A549 (cell line): ENCODE results near the gene ACTR1A. TPM values are rescaled to one million over a fixed set of nuclear protein-coding genes. Genes with fewer than 3 reads are reported as not detected.
A peak's percentile ranks its signal among the peaks of the same experiment; 100 is the strongest.

Source experiments
- ATAC-seq, 2 experiments: fragments of 200-7000 bp in 1 of 2; fragments of >200 bp in 1 of 2; cut with Nextera tagmentation in 1 of 2; cut with Tn5 transposase in 1 of 2; 3 replicates each; pipeline versions ENCODE4 v1.8.0 to v1.9.1; 2018 to 2020; ENCODE audit warnings: mild to moderate bottlenecking in 1 of 2, moderate library complexity in 1 of 2
- CTCF ChIA-PET: fragments of 300-600 bp; sonication (Branson Sonifier 250); formaldehyde crosslinking; extraction: SDS; loops from one replicate; lab custom pipeline; 2021; ENCODE audit warnings: antibody characterized with exemption, inconsistent platforms; lab: Yijun Ruan, JAX
- POLR2A ChIA-PET: fragments of 350-600 bp; formaldehyde crosslinking; extraction: SDS; loops from one replicate; lab custom pipeline; 2021; ENCODE audit warnings: antibody characterized with exemption, inconsistent platforms; lab: Yijun Ruan, JAX
- DNase-seq, 2 experiments: peaks; one replicate each; pipeline versions ENCODE4 v3.0.0 to v3.0.0-alpha.2; 2011 to 2016; ENCODE audit warnings: low read depth in 1 of 2, low spot score in 1 of 2
- FAIRE-seq: peaks from 2 replicates; lab custom pipeline; 2011; peaks lifted over from hg19 to GRCh38; lab: Jason Lieb, UNC
- H3K27ac ChIP-seq, 2 experiments: fragments of >200 bp; sonication (Bioruptor Twin); formaldehyde crosslinking; 3 replicates each; pipeline ENCODE4 v1.5.1; 2016 to 2017
- H3K4me1 ChIP-seq: fragments of >200 bp; sonication (Bioruptor Twin); formaldehyde crosslinking; 3 replicates; pipeline ENCODE4 v1.6.1; 2016
- H3K4me2 ChIP-seq: fragments of >200 bp; sonication (Bioruptor Twin); formaldehyde crosslinking; 3 replicates; pipeline ENCODE4 v1.6.1; 2016
- H3K4me3 ChIP-seq: fragments of >200 bp; sonication (Bioruptor Twin); formaldehyde crosslinking; 3 replicates; pipeline ENCODE4 v1.5.1; 2016
- H3K9me3 ChIP-seq: fragments of >200 bp; sonication (Bioruptor Twin); formaldehyde crosslinking; 3 replicates; pipeline ENCODE4 v1.6.1; 2016
- CBX2 ChIP-seq: fragments of 200-600 bp; sonication (generic); IDR thresholded peaks from 2 replicates; pipeline ENCODE4 v1.6.1; 2016; ENCODE audit warnings: low read depth, mild to moderate bottlenecking, borderline replicate concordance
- EHMT2 ChIP-seq: fragments of 200-600 bp; sonication (generic); IDR thresholded peaks from 2 replicates; pipeline ENCODE4 v1.6.1; 2016; ENCODE audit warnings: antibody characterized with exemption, low read depth, mild to moderate bottlenecking, moderate library complexity
- ESRRA ChIP-seq: fragments of 150-350 bp; IDR thresholded peaks from 2 replicates; pipeline ENCODE4 v1.6.1; 2014; ENCODE audit warnings: mild to moderate bottlenecking, low read length, borderline replicate concordance
- FOSB ChIP-seq: fragments of 250-450 bp; sonication (Bioruptor Pico); IDR thresholded peaks from 2 replicates; pipeline ENCODE4 v1.5.0; 2020; ENCODE audit warnings: mild to moderate bottlenecking, moderate library complexity
- FOXS1 ChIP-seq: fragments of 250-450 bp; sonication (Bioruptor Pico); IDR thresholded peaks from 2 replicates; pipeline ENCODE4 v1.5.0; 2020; ENCODE audit warnings: mild to moderate bottlenecking, moderate library complexity
- HDAC2 ChIP-seq: fragments of 200-600 bp; sonication (generic); IDR thresholded peaks from 2 replicates; pipeline ENCODE4 v1.6.1; 2016
- HOXA7 ChIP-seq: fragments of 250-450 bp; sonication (Bioruptor Pico); IDR thresholded peaks from 2 replicates; pipeline ENCODE4 v1.5.0; 2020; ENCODE audit warnings: mild to moderate bottlenecking, moderate library complexity
- HOXB13 ChIP-seq: fragments of 250-450 bp; sonication (Bioruptor Pico); IDR thresholded peaks from 2 replicates; pipeline ENCODE4 v1.5.0; 2020; ENCODE audit warnings: low read depth, mild to moderate bottlenecking, moderate library complexity
- JUN ChIP-seq, 2 experiments: fragments of >200 bp; sonication (Bioruptor Twin); formaldehyde crosslinking; IDR thresholded peaks; 2 replicates in 1 of 2; 3 replicates in 1 of 2; pipeline ENCODE4 v1.6.1; 2016 to 2017
- KDM1A ChIP-seq: fragments of 200-600 bp; sonication (generic); IDR thresholded peaks from 2 replicates; pipeline ENCODE4 v1.6.1; 2016; ENCODE audit warnings: low read depth, mild to moderate bottlenecking
- MAFK ChIP-seq: fragments of 450-650 bp; IDR thresholded peaks from 2 replicates; pipeline ENCODE4 v1.6.1; 2014; ENCODE audit not compliant: partially characterized antibody
- MAZ ChIP-seq: fragments of 150-350 bp; IDR thresholded peaks from 2 replicates; pipeline ENCODE4 v1.6.1; 2014; ENCODE audit warnings: antibody characterized with exemption, low read depth, low read length, borderline replicate concordance
- NPAS2 ChIP-seq: fragments of 250-450 bp; sonication (Bioruptor Pico); IDR thresholded peaks from 2 replicates; pipeline ENCODE4 v1.8.0; 2022; ENCODE audit warnings: mild to moderate bottlenecking, moderate library complexity, borderline replicate concordance
- NR3C1 ChIP-seq: fragments of >200 bp; sonication (Bioruptor Twin); formaldehyde crosslinking; IDR thresholded peaks from 3 replicates; pipeline ENCODE4 v1.6.1; 2017
- RARB ChIP-seq: fragments of 250-450 bp; sonication (Bioruptor Pico); IDR thresholded peaks from 2 replicates; pipeline ENCODE4 v1.8.0; 2021; ENCODE audit warnings: mild to moderate bottlenecking, moderate library complexity
- RCOR1 ChIP-seq: fragments of 150-350 bp; IDR thresholded peaks from 2 replicates; pipeline ENCODE4 v1.6.1; 2014; ENCODE audit warnings: antibody characterized with exemption, low read length, low read depth
- ZFP36 ChIP-seq: fragments of 450-650 bp; IDR thresholded peaks from 2 replicates; pipeline ENCODE4 v1.6.1; 2014; ENCODE audit warnings: borderline replicate concordance; ENCODE audit not compliant: partially characterized antibody
- ZNF302 ChIP-seq: fragments of 250-450 bp; sonication (Bioruptor Pico); IDR thresholded peaks from 2 replicates; pipeline ENCODE4 v1.9.0; 2021; ENCODE audit warnings: inconsistent platforms, mild to moderate bottlenecking, moderate library complexity
- WGBS: methylation state at CpG from one replicate; pipeline ENCODE4 v1.1.6; 2017; ENCODE audit errors: missing lambda C conversion rate; 5-methylcytosine and 5-hydroxymethylcytosine counted together
- polyA plus RNA-seq, 4 experiments: library from polyadenylated mRNA; depleted of rRNA in 3 of 4; stranded (reverse); fragments of >200 nt; fragmentation: RNase III in 1 of 4; extraction: RNeasy Plus Mini Kit Qiagen cat#74134 plus additional on column Dnase treatment in 1 of 4; gene quantifications; 2 replicates in 3 of 4; 3 replicates in 1 of 4; pipeline ENCODE4 v1.2.3, GENCODE V29; 2011 to 2017
- TF ChIP-seq, protein P1 (sequence below): fragments of 150-350 bp; IDR thresholded peaks from 2 replicates; pipeline ENCODE4 v1.6.1; 2014; ENCODE audit warnings: low read depth, mild to moderate bottlenecking, low read length
- TF ChIP-seq, protein P2 (sequence below): IDR thresholded peaks from 2 replicates; pipeline ENCODE4 v1.6.1; 2012; ENCODE audit warnings: low read depth, borderline replicate concordance
- TF ChIP-seq, protein P3 (sequence below): fragments of >200 bp; sonication (Bioruptor Twin); formaldehyde crosslinking; IDR thresholded peaks from 2 replicates; pipeline ENCODE4 v1.6.1; 2016
- TF ChIP-seq, protein P4 (sequence below): IDR thresholded peaks from 2 replicates; pipeline ENCODE4 v1.6.1; 2012
- TF ChIP-seq, protein P5 (sequence below): IDR thresholded peaks from 2 replicates; pipeline ENCODE4 v1.6.1; 2012
- TF ChIP-seq, protein P6 (sequence below): fragments of 250-450 bp; sonication (Bioruptor Pico); IDR thresholded peaks from 2 replicates; pipeline ENCODE4 v1.5.0; 2021; ENCODE audit warnings: mild to moderate bottlenecking, moderate library complexity, borderline replicate concordance
- TF ChIP-seq, protein P7 (sequence below): fragments of >200 bp; sonication (Bioruptor Twin); formaldehyde crosslinking; IDR thresholded peaks from 3 replicates; pipeline ENCODE4 v1.5.1; 2016

Gene ACTR1A
- polyA plus RNA-seq, 2 of the 4 experiments (the other 2 are of a cell fraction) = 85.8 to 114 TPM

DNA sequence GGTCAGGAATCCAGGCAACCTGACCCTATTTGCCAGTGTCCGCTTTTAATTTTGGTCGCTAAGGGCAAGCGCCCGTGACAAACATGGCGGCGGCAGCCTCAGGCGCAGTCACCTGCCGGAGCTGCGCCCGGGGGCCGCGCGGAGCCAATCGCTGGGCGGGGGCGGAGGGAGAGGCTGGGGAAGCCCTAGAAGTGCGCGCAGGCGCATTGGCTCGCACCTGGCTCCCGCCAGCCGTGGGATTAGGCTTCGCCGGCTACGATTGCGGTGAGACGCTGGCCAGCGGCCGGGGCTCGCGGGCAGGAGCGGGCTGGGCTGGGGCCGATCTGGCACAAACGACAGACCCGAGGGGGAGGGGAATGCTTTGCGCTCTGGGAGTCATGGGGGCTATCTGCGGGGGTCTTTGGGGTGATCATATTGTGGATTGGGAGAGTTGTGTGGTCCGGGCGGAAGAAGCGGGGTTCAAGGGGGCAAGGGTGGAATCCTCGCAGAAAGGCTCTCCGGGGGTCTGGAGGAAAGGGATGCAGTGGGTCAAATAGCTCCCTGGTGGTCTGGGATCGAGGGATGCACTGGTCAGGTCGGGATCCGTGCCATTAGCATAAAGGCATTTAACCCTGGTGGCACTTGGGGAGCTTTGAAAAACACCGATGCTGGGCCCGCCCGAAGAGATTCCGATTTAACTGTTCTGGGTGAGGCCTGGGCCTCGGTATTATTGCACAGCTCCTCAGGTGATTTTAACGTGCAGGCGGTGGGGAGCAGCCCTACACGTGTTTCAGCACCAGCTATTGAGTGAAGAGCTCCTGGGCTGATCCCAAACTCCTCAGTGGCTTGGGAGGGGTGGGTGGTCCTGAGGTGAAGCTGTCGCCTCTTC lies 41.1 kb downstream of the ACTR1A start (continued):
- TF ChIP-seq, protein P1, sequence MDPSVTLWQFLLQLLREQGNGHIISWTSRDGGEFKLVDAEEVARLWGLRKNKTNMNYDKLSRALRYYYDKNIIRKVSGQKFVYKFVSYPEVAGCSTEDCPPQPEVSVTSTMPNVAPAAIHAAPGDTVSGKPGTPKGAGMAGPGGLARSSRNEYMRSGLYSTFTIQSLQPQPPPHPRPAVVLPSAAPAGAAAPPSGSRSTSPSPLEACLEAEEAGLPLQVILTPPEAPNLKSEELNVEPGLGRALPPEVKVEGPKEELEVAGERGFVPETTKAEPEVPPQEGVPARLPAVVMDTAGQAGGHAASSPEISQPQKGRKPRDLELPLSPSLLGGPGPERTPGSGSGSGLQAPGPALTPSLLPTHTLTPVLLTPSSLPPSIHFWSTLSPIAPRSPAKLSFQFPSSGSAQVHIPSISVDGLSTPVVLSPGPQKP = no peak
- TF ChIP-seq FOSB (CRISPR knock-in tag) = no peak
- TF ChIP-seq, protein P2, sequence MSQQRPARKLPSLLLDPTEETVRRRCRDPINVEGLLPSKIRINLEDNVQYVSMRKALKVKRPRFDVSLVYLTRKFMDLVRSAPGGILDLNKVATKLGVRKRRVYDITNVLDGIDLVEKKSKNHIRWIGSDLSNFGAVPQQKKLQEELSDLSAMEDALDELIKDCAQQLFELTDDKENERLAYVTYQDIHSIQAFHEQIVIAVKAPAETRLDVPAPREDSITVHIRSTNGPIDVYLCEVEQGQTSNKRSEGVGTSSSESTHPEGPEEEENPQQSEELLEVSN = peak; percentile 93
- TF ChIP-seq ZNF302 = no peak
- no peak for TF ChIP-seq KDM1A
- no peak for TF ChIP-seq ZFP36
- TF ChIP-seq, protein P3, sequence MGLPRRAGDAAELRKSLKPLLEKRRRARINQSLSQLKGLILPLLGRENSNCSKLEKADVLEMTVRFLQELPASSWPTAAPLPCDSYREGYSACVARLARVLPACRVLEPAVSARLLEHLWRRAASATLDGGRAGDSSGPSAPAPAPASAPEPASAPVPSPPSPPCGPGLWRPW = no peak
- no peak for TF ChIP-seq HDAC2
- no peak for TF ChIP-seq HOXB13 (CRISPR knock-in tag)
- no peak for TF ChIP-seq CBX2
- no peak for TF ChIP-seq NPAS2
- TF ChIP-seq, protein P4, sequence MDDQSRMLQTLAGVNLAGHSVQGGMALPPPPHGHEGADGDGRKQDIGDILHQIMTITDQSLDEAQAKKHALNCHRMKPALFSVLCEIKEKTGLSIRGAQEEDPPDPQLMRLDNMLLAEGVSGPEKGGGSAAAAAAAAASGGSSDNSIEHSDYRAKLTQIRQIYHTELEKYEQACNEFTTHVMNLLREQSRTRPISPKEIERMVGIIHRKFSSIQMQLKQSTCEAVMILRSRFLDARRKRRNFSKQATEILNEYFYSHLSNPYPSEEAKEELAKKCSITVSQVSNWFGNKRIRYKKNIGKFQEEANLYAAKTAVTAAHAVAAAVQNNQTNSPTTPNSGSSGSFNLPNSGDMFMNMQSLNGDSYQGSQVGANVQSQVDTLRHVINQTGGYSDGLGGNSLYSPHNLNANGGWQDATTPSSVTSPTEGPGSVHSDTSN = no peak
- no peak for TF ChIP-seq RCOR1
- peak; percentile 86; the same call in 1 of the 2 replicates for TF ChIP-seq MAZ
- TF ChIP-seq, protein P5, sequence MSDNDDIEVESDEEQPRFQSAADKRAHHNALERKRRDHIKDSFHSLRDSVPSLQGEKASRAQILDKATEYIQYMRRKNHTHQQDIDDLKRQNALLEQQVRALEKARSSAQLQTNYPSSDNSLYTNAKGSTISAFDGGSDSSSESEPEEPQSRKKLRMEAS = peak; percentile 83
- TF ChIP-seq MAFK = no peak
- no peak for TF ChIP-seq HOXA7
- TF ChIP-seq, protein P6, sequence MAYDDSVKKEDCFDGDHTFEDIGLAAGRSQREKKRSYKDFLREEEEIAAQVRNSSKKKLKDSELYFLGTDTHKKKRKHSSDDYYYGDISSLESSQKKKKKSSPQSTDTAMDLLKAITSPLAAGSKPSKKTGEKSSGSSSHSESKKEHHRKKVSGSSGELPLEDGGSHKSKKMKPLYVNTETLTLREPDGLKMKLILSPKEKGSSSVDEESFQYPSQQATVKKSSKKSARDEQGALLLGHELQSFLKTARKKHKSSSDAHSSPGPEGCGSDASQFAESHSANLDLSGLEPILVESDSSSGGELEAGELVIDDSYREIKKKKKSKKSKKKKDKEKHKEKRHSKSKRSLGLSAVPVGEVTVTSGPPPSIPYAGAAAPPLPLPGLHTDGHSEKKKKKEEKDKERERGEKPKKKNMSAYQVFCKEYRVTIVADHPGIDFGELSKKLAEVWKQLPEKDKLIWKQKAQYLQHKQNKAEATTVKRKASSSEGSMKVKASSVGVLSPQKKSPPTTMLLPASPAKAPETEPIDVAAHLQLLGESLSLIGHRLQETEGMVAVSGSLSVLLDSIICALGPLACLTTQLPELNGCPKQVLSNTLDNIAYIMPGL (CRISPR knock-in tag) = no peak
- no peak for TF ChIP-seq EHMT2
- no peak for TF ChIP-seq ESRRA

DNA sequence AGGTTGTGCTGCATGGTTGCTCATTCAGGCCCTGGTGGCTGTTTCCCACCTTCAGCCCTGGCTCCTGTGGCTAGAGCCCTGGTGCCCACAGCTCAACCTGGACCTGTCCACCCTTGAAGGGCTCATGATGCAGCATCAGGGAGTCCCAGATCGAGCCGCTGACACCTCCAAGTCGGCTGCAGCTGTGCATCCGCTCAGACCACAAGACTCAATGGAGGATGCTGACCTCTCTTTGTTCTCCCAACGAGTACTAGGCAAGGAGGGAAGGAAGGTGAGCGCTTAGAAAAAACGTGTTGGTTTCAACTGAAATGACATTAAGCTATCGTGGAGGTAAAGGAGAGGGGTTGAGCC lies 41.7 kb downstream of the ACTR1A start:
- H3K4me2 ChIP-seq = peak overlapping the region; percentile 100
- peak; percentile 45 for ATAC-seq
- H3K4me3 ChIP-seq = peak overlapping the region; percentile 58; the same call in 2 of the 3 replicates
- H3K27ac ChIP-seq = peak overlapping the region; percentile 40 to 84
- no peak for DNase-seq
- TF ChIP-seq NR3C1 = no peak
- TF ChIP-seq, protein P7, sequence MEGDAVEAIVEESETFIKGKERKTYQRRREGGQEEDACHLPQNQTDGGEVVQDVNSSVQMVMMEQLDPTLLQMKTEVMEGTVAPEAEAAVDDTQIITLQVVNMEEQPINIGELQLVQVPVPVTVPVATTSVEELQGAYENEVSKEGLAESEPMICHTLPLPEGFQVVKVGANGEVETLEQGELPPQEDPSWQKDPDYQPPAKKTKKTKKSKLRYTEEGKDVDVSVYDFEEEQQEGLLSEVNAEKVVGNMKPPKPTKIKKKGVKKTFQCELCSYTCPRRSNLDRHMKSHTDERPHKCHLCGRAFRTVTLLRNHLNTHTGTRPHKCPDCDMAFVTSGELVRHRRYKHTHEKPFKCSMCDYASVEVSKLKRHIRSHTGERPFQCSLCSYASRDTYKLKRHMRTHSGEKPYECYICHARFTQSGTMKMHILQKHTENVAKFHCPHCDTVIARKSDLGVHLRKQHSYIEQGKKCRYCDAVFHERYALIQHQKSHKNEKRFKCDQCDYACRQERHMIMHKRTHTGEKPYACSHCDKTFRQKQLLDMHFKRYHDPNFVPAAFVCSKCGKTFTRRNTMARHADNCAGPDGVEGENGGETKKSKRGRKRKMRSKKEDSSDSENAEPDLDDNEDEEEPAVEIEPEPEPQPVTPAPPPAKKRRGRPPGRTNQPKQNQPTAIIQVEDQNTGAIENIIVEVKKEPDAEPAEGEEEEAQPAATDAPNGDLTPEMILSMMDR = no peak
- no peak for TF ChIP-seq RARB (CRISPR knock-in tag)
- TF ChIP-seq FOSB (CRISPR knock-in tag) = 0 out of 2 replicates have a peak, but pooled peaks have one; percentile 37
- TF ChIP-seq JUN (IDR thresholded peaks at IDR 0.05) = no peak
- no peak for TF ChIP-seq FOXS1 (CRISPR knock-in tag)
- 39% methylated on average over 8 of the region's 8 CpGs for WGBS
- FAIRE-seq = no peak
- no peaks in the 10 kb centered on the region for H3K9me3 ChIP-seq
- ChIA-PET POLR2A (interaction anchor here (1.4 kb wide), 2 partner anchors 10 to 66 kb away, joined by 4 read pairs; partner anchors contain the start of gene NFKB2), CTCF (interaction anchor here (0.8 to 10.9 kb wide), 8 partner anchors 8 to 123 kb away, joined by 3 to 84 read pairs (median 10); partner anchors contain the start of genes ACTR1A and C10orf95)
- H3K4me1 ChIP-seq = peaks cover 18% of the 10 kb centered on the region
